ENCODE results near the gene KIAA0930.

DNA sequence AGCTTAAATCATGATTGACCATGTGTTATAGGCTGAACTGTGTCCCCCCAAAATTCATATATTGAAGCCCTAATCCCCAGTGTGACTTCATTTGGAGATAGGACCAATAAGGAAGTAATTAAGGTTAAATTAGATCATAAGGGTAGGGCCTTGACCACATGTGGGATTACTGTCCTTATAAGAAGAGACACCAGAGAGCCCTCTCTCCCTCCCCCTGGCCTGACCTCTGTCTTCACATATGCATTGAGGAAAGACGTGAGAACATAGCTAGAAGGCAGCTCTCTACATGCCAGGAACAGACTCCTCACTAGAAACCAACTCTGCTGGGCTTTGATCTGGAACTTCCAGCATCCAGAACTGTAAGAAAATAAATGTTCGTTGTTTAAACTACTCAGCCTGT, 90.6 kb downstream of the KIAA0930 start:
- TF ChIP-seq, protein P1, sequence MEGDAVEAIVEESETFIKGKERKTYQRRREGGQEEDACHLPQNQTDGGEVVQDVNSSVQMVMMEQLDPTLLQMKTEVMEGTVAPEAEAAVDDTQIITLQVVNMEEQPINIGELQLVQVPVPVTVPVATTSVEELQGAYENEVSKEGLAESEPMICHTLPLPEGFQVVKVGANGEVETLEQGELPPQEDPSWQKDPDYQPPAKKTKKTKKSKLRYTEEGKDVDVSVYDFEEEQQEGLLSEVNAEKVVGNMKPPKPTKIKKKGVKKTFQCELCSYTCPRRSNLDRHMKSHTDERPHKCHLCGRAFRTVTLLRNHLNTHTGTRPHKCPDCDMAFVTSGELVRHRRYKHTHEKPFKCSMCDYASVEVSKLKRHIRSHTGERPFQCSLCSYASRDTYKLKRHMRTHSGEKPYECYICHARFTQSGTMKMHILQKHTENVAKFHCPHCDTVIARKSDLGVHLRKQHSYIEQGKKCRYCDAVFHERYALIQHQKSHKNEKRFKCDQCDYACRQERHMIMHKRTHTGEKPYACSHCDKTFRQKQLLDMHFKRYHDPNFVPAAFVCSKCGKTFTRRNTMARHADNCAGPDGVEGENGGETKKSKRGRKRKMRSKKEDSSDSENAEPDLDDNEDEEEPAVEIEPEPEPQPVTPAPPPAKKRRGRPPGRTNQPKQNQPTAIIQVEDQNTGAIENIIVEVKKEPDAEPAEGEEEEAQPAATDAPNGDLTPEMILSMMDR (IDR thresholded peaks at IDR 0.05; ENCODE audit: low read length), result no peak
- no peak for TF ChIP-seq EZH2 (IDR thresholded peaks at IDR 0.05; ENCODE audit: borderline replicate concordance, low read length)
